ENCODE measurements around the gene PKP2. TPM values are rescaled to one million over a fixed set of nuclear protein-coding genes. Genes with fewer than 3 reads are reported as not detected.

PKP2 gene
- total and polyA plus RNA-seq, 2 of the 8 experiments (the other 6 are each of a cell fraction or from before 2014, with no cell fraction given) = 9.6 to 44.8 TPM

DNA sequence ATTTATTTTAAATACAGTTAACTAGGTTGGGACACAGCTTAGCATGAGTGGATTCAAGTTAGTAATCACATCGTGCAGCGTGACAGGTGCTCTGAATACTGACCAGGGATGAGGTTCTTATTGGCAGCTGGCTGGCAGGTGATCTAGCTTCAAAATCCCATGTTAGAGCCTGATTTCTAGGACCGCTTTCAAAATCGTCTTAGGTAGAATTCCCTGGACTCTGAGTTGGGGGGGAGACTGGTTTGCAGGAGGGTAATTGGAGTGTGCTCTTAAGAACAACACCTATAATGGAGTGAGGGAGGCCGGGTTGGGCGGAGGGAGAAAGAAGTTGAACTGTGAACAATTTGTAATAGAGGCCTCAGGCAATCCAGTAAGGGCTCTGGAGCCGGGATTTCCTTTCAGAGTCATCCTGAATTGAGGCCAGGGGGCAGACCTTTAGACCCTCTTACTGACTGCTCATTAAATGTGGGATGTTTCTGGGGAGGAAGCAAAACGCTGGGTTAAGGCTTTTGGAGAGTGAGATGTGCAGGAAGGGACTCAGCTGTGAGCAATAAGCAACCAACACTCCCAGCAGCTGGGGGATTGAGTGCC, 140.0 kb downstream of the PKP2 start:
- Histone ChIP-seq H3K4me3 (ENCODE audit: extremely low read depth in 1 of 4, insufficient read depth in 2 of 4, low read depth in 3 of 4, low read length in 4 of 4) (peak overlapping the region in 1 of 4 experiments; percentile 97; a peak in 4 of 8 replicates), H3K4me2 (ENCODE audit: insufficient read depth in 1 of 2, low read depth in 2 of 2, low read length in 2 of 2) (peak overlapping the region in 1 of 2 experiments; percentile 20; a peak in 1 of 4 replicates), H4K5ac (ENCODE audit: insufficient read length, low read depth, low read length) (no peak overlapping the region), H3K9me3 (ENCODE audit: insufficient read depth in 2 of 2, low read depth in 1 of 2, low read length in 1 of 2) (no peaks in the 10 kb centered on the region), H3K79me2 (ENCODE audit: control insufficient read depth in 1 of 2, insufficient read depth in 2 of 2, low read length in 2 of 2) (peaks cover 0 to 24% of the 10 kb centered on the region in 2 experiments; a peak in 2 of 4 replicates), H2BK20ac (ENCODE audit: low read length) (no peak overlapping the region), H3K23ac (ENCODE audit: insufficient read length) (no peak overlapping the region), H4K8ac (ENCODE audit: extremely low read depth, insufficient read depth, low read length) (peak overlapping the region; percentile 20; the same call in 1 of the 2 replicates), H3K56ac (replicated peaks; ENCODE audit: insufficient read length, low read depth, low read length) (no peak overlapping the region), H3K18ac (ENCODE audit: extremely low read depth, low read length) (no peak overlapping the region), H3K4me1 (replicated peaks in 1 of 4; ENCODE audit: control insufficient read depth in 3 of 4, insufficient read depth in 4 of 4, low read length in 3 of 4) (peaks cover 0 to 3% (median 1%) of the 10 kb centered on the region in 4 experiments; a peak in 2 of 7 replicates), H2BK15ac (ENCODE audit: low read length) (no peak overlapping the region), H3K9ac (replicated peaks in 1 of 4; ENCODE audit: extremely low read depth in 1 of 4, low read depth in 3 of 4, low read length in 3 of 4) (no peak overlapping the region), H2BK5ac (ENCODE audit: low read depth, low read length) (no peak overlapping the region), H4K91ac (replicated peaks; ENCODE audit: insufficient read length, low read length) (no peak overlapping the region), H3K14ac (ENCODE audit: insufficient read length) (no peak overlapping the region), H2AFZ (ENCODE audit: low read length) (peak overlapping the region; percentile 69), H3K36me3 (ENCODE audit: control insufficient read depth in 2 of 4, insufficient read depth in 4 of 4, low read length in 3 of 4) (peaks cover 0 to 20% (median 13%) of the 10 kb centered on the region in 4 experiments), H2BK120ac (replicated peaks; ENCODE audit: low read depth, low read length) (no peak overlapping the region), H3K23me2 (ENCODE audit: low read depth, low read length) (peaks cover 4% of the 10 kb centered on the region), H3K27me3 (replicated peaks in 1 of 4; ENCODE audit: control insufficient read depth in 3 of 4, extremely low read depth in 1 of 4, insufficient read depth in 3 of 4, low read length in 3 of 4) (no peaks in the 10 kb centered on the region; a peak in 1 of 7 replicates), H3K4ac (replicated peaks; ENCODE audit: insufficient read length, low read depth, low read length) (no peak overlapping the region), H2BK12ac (ENCODE audit: low read depth, low read length) (no peak overlapping the region), H4K20me1 (replicated peaks in 1 of 2; ENCODE audit: control insufficient read depth in 1 of 2, insufficient read depth in 2 of 2, low read length in 2 of 2) (no peaks in the 10 kb centered on the region), H3K27ac (ENCODE audit: low read depth, low read length) (no peak overlapping the region), H2AK5ac (ENCODE audit: low read depth, low read length) (no peak overlapping the region), H3K79me1 (ENCODE audit: low read depth, low read length) (no peaks in the 10 kb centered on the region)
- CTCF ChIA-PET (ENCODE audit: partially characterized antibody) = interaction anchor here (0.6 to 4.1 kb wide), 31 partner anchors 8 to 671 kb away, joined by 3 to 54 read pairs (median 4); no protein-coding TSS in a partner anchor
- DNase-seq (ENCODE audit: low read depth in 1 of 2, low spot score in 2 of 2) = no peak
- 64% methylated on average over 8 of the region's 8 CpGs; no CpG with 5 or more reads in 1 of the 2 experiments for WGBS, 2 experiments (ENCODE audit: extremely low coverage in 1 of 2, insufficient coverage in 1 of 2, insufficient read length in 1 of 2, insufficient replicate concordance in 2 of 2, low coverage in 1 of 2, low lambda C conversion rate in 2 of 2, missing lambda C conversion rate in 1 of 2)
- POLR2A ChIA-PET (ENCODE audit: partially characterized antibody) = interaction anchor here (0.6 to 3.9 kb wide), 14 partner anchors 11 to 191 kb away, joined by 3 to 22 read pairs (median 4); partner anchors contain the start of gene PKP2
- no peak for FAIRE-seq
- TF ChIP-seq, protein P1, sequence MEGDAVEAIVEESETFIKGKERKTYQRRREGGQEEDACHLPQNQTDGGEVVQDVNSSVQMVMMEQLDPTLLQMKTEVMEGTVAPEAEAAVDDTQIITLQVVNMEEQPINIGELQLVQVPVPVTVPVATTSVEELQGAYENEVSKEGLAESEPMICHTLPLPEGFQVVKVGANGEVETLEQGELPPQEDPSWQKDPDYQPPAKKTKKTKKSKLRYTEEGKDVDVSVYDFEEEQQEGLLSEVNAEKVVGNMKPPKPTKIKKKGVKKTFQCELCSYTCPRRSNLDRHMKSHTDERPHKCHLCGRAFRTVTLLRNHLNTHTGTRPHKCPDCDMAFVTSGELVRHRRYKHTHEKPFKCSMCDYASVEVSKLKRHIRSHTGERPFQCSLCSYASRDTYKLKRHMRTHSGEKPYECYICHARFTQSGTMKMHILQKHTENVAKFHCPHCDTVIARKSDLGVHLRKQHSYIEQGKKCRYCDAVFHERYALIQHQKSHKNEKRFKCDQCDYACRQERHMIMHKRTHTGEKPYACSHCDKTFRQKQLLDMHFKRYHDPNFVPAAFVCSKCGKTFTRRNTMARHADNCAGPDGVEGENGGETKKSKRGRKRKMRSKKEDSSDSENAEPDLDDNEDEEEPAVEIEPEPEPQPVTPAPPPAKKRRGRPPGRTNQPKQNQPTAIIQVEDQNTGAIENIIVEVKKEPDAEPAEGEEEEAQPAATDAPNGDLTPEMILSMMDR (IDR thresholded peaks at IDR 0.05; ENCODE audit: control extremely low read depth in 1 of 3, insufficient read depth in 1 of 3, low read depth in 1 of 3, low read length in 3 of 3) = no peak
- TF ChIP-seq SIRT6 (IDR thresholded peaks at IDR 0.05; ENCODE audit: low read length) (no peak), KDM1A (IDR thresholded peaks at IDR 0.05; ENCODE audit: borderline replicate concordance, low read length) (no peak)
